Pancreas (tissue), 10 donors: ENCODE data around the gene TTLL5. TPM values are rescaled to one million over a fixed set of nuclear protein-coding genes. Genes with fewer than 3 reads are reported as not detected.

Experiments used
- ATAC-seq, 4 donors: fragments of 200-7000 bp; cut with Tn5 transposase; one replicate each; pipeline versions ENCODE4 v1.8.0 to v1.9.1; 2020; ENCODE audit warnings: mild to moderate bottlenecking in 4 of 4, moderate library complexity in 4 of 4
- DNase-seq, 6 donors: peaks; one replicate each; pipeline ENCODE4 v3.0.0-alpha.2; 2020
- FAIRE-seq: peaks from 2 replicates; lab custom pipeline; 2012; peaks lifted over from hg19 to GRCh38; lab: Jason Lieb, UNC
- H3K27ac ChIP-seq, 4 donors: fragments of 200-600 bp; sonication (generic); 1 replicate in 3 of 4; 2 replicates in 1 of 4; pipeline versions ENCODE4 v1.5.0 to v1.8.0; 2020
- H3K27me3 ChIP-seq, 4 donors: fragments of 200-600 bp; one replicate each; pipeline ENCODE4 v1.8.0; 2021
- H3K36me3 ChIP-seq, 3 donors: fragments of 200-600 bp; sonication (generic) in 1 of 3; one replicate each; pipeline versions ENCODE4 v1.5.0 to v1.8.0; 2020 to 2021
- H3K4me1 ChIP-seq, 3 donors: fragments of 200-600 bp; one replicate each; pipeline ENCODE4 v1.8.0; 2021
- H3K4me3 ChIP-seq, 4 donors: fragments of 200-600 bp; sonication (generic) in 2 of 4; one replicate each; pipeline versions ENCODE4 v1.5.0 to v1.8.0; 2020 to 2021
- H3K9me3 ChIP-seq, 4 donors: fragments of 200-600 bp; one replicate each; pipeline ENCODE4 v1.8.0; 2021
- CTCF ChIP-seq, 4 donors: fragments of 200-600 bp; sonication (generic) in 3 of 4; IDR thresholded peaks; one replicate each; pipeline versions ENCODE4 v1.5.0 to v1.8.0; 2021; ENCODE audit warnings: antibody characterized with exemption in 4 of 4
- WGBS, 2 donors: extraction: QIAGEN DNeasy Blood & Tissue Kit; methylation state at CpG; one replicate each; pipeline ENCODE4 v1.1.7; 2013; 5-methylcytosine and 5-hydroxymethylcytosine counted together
- intact Hi-C, 3 donors: fragments of 100-400 bp; cut with DNase I; formaldehyde crosslinking; loops; one replicate each; pipeline versions ENCODE4 v1.11.1 to v1.14.2; 2022
- polyA plus RNA-seq, 2 donors: library from polyadenylated mRNA; stranded (reverse); fragments of 200-250 nt; gene quantifications; one replicate each; pipeline ENCODE4 v1.2.3, GENCODE V29; 2013
- total RNA-seq, 6 donors: library from RNA; stranded (reverse); fragmentation: NEBNext Ultra II Directional in 4 of 6; extraction: Animal tissue kit (Norgen Biotek cat#: 25700) in 4 of 6; gene quantifications; one replicate each; pipeline versions ENCODE4 v1.2.1 to v1.2.4, GENCODE V29; 2021 to 2023
- donor health status: healthy with polysubstance abuse.
- donor health status: DM: no; HTN: no; CAD: no; lungs with moderate emphysema.
- donor health status: DM: no; HTN: no; CAD: no.
- donor health status: control.
- donor health status: control.
- donor health status: Bipolar disorder and iron deficiency.
- donor health status: DM: yes; HTN: yes; CAD: no.
- donor health status: DM: no; HTN: no; CAD: no.
- donor health status: DM: no; HTN: no; CAD: no.
- donor health status: DM: yes; HTN: yes; CAD: no.

Gene TTLL5
- total and polyA plus RNA-seq, 8 donors, result 7.6 to 22.6 (median 12.0) TPM

GRCh38 chr14:75926431-75927115, 265.5 kb downstream of the TTLL5 start:
- H3K27ac ChIP-seq, result no peak overlapping the region
- no peaks in the 10 kb centered on the region for H3K9me3 ChIP-seq
- intact Hi-C loops, result no loop called here
- no peaks in the 10 kb centered on the region for H3K36me3 ChIP-seq
- ATAC-seq (no peak), DNase-seq (no peak), FAIRE-seq (no peak)
- no peak for TF ChIP-seq CTCF (IDR thresholded peaks at IDR 0.05)
- WGBS, 2 donors, result 95% methylated on average over 4 of the region's 4 CpGs
- no peaks in the 10 kb centered on the region for H3K27me3 ChIP-seq
- H3K4me3 ChIP-seq, result no peak overlapping the region
- no peaks in the 10 kb centered on the region for H3K4me1 ChIP-seq

GRCh38 chr14:75927564-75928087, 266.6 kb downstream of the TTLL5 start:
- WGBS, 2 donors, result 72 to 73% methylated on average over 6 of the region's 6 CpGs
- Histone ChIP-seq H3K27me3 (no peaks in the 10 kb centered on the region), H3K36me3 (no peaks in the 10 kb centered on the region), H3K4me1 (no peaks in the 10 kb centered on the region), H3K4me3 (no peak overlapping the region), H3K27ac (no peak overlapping the region), H3K9me3 (no peaks in the 10 kb centered on the region)
- FAIRE-seq (no peak), ATAC-seq (no peak), DNase-seq (no peak)
- TF ChIP-seq CTCF (IDR thresholded peaks at IDR 0.05), result no peak
- intact Hi-C loops, result no loop called here

- 68% methylated on average over 5 of the region's 5 CpGs for WGBS, 2 donors
- intact Hi-C loops, result no loop called here
Observed at GRCh38 chr14:75928690-75929181, 267.7 kb downstream of the TTLL5 start.

GRCh38 chr14:75933712-75934296, 272.8 kb downstream of the TTLL5 start:
- intact Hi-C loops, result no loop called here
- DNase-seq, result no peak
- Histone ChIP-seq H3K9me3 (no peaks in the 10 kb centered on the region), H3K27ac (no peak overlapping the region), H3K27me3 (no peaks in the 10 kb centered on the region), H3K4me3 (no peak overlapping the region), H3K36me3 (no peaks in the 10 kb centered on the region), H3K4me1 (no peaks in the 10 kb centered on the region)
- TF ChIP-seq CTCF (IDR thresholded peaks at IDR 0.05), result no peak
- ATAC-seq, result no peak
- WGBS, 2 donors, result 49 to 50% methylated on average over 2 of the region's 2 CpGs
- FAIRE-seq, result no peak

More at GRCh38 chr14:75928690-75929181, 267.7 kb downstream of the TTLL5 start:
- Histone ChIP-seq H3K27ac (no peak overlapping the region), H3K36me3 (no peaks in the 10 kb centered on the region), H3K27me3 (no peaks in the 10 kb centered on the region), H3K4me1 (no peaks in the 10 kb centered on the region), H3K4me3 (no peak overlapping the region), H3K9me3 (no peaks in the 10 kb centered on the region)
- DNase-seq (no peak), ATAC-seq (no peak), FAIRE-seq (no peak)
- TF ChIP-seq CTCF (IDR thresholded peaks at IDR 0.05), result no peak
